SU-DHL-6 (cell line): ENCODE measurements around the gene CXCL3.

Source experiments
- CTCF ChIP-seq: fragments of 200-600 bp; sonication (generic); IDR thresholded peaks from one replicate; pipeline ENCODE4 v1.5.1; 2017; ENCODE audit warnings: antibody characterized with exemption, mild to moderate bottlenecking, low read length, moderate library complexity; ENCODE audit not compliant: insufficient read depth, poor library complexity, severe bottlenecking
- EZH2phosphoT487 ChIP-seq: fragments of 200-600 bp; sonication (generic), shearing (Covaris generic); conservative IDR thresholded peaks from 2 replicates; pipeline ENCODE4 v1.6.1; 2018; ENCODE audit warnings: mild to moderate bottlenecking, antibody characterized with exemption, low read length, moderate library complexity, mixed read lengths

- TF ChIP-seq CTCF, result no peak
- TF ChIP-seq EZH2phosphoT487, result no peak
Observed at GRCh38 chr4:74015126-74015780, 23.2 kb downstream of the CXCL3 start.
